PC-3 (cell line): Measurements from ENCODE around the gene CORO2B. TPM values are rescaled to one million over a fixed set of nuclear protein-coding genes. Genes with fewer than 3 reads are reported as not detected.

Experiments used
- ATAC-seq: fragments of 200-7000 bp; cut with Tn5 transposase; 2 replicates; pipeline ENCODE4 v1.9.1; 2020; ENCODE audit warnings: mild to moderate bottlenecking, moderate library complexity
- BruUV-seq: library from RNA; stranded (reverse); fragments of 400-500 nt; replicated peaks from 2 replicates; lab custom pipeline; 2021; lab: Mats Ljungman, UMichigan
- CTCF ChIA-PET: fragments of 300-600 bp; sonication (Branson Sonifier 250); formaldehyde crosslinking; loops from one replicate; lab custom pipeline; 2022; ENCODE audit warnings: antibody characterized with exemption; lab: Charles Lee
- POLR2A ChIA-PET: fragments of 300-600 bp; sonication (Branson Sonifier 250); formaldehyde crosslinking; loops from one replicate; lab custom pipeline; 2022; ENCODE audit warnings: antibody characterized with exemption; ENCODE audit not compliant: unreplicated experiment; lab: Charles Lee
- DNase-seq: peaks from one replicate; pipeline ENCODE4 v3.0.0-alpha.2; 2015
- H2AFZ ChIP-seq: fragments of 300-600 bp; sonication (generic); 2 replicates; pipeline ENCODE4 v1.6.0; 2016; ENCODE audit warnings: antibody characterized with exemption, low read length
- H3F3A ChIP-seq: fragments of 300-600 bp; sonication (generic); one replicate; pipeline ENCODE4 v1.6.0; 2017; ENCODE audit warnings: antibody characterized with exemption, low read length, control low read depth, mild to moderate bottlenecking; ENCODE audit not compliant: unreplicated experiment
- H3K27ac ChIP-seq: fragments of 300-600 bp; sonication (generic); 2 replicates; pipeline ENCODE4 v1.5.1; 2016; ENCODE audit warnings: mild to moderate bottlenecking, low read length
- H3K27me3 ChIP-seq: fragments of 300-600 bp; sonication (generic); 2 replicates; pipeline ENCODE4 v1.6.1; 2016; ENCODE audit warnings: low read length, mixed read lengths
- H3K36me3 ChIP-seq: fragments of 300-600 bp; sonication (generic); 2 replicates; pipeline ENCODE4 v1.6.1; 2016; ENCODE audit warnings: low read depth, mixed run types, low read length, mixed read lengths
- H3K4me1 ChIP-seq: fragments of 300-600 bp; sonication (generic); 2 replicates; pipeline ENCODE4 v1.5.1; 2016; ENCODE audit warnings: low read length; ENCODE audit not compliant: insufficient read depth
- H3K4me2 ChIP-seq: fragments of 300-600 bp; sonication (generic); 2 replicates; pipeline ENCODE4 v1.6.0; 2016; ENCODE audit warnings: low read length
- H3K4me3 ChIP-seq: fragments of 300-600 bp; sonication (generic); 2 replicates; pipeline ENCODE4 v1.5.1; 2016; ENCODE audit warnings: mild to moderate bottlenecking, low read length, mixed read lengths
- H3K79me2 ChIP-seq: fragments of 300-600 bp; sonication (generic); 2 replicates; pipeline ENCODE4 v1.6.1; 2017; ENCODE audit warnings: low read length, mixed read lengths
- H3K9ac ChIP-seq: fragments of 300-600 bp; sonication (generic); 2 replicates; pipeline ENCODE4 v1.6.0; 2016; ENCODE audit warnings: mild to moderate bottlenecking, low read length
- H3K9me2 ChIP-seq: fragments of 300-600 bp; sonication (generic); replicated peaks from 2 replicates; pipeline ENCODE4 v1.6.1; 2016; ENCODE audit warnings: mixed run types, low read length, mixed read lengths
- H3K9me3 ChIP-seq: fragments of 300-600 bp; sonication (generic); 2 replicates; pipeline ENCODE4 v1.6.1; 2016; ENCODE audit warnings: low read length, mixed read lengths
- H4K20me1 ChIP-seq: fragments of 300-600 bp; sonication (generic); 2 replicates; pipeline ENCODE4 v1.6.1; 2016; ENCODE audit warnings: low read length, mixed read lengths
- CTCF ChIP-seq: fragments of 300-600 bp; sonication (generic); conservative IDR thresholded peaks from 2 replicates; pipeline ENCODE4 v1.5.1; 2017; ENCODE audit warnings: antibody characterized with exemption, low read depth, mild to moderate bottlenecking, low read length
- EZH2 ChIP-seq: fragments of 300-600 bp; sonication (generic); IDR thresholded peaks from one replicate; pipeline ENCODE4 v1.6.1; 2017; ENCODE audit warnings: antibody characterized with exemption, mild to moderate bottlenecking, low read length; ENCODE audit not compliant: unreplicated experiment
- EZH2phosphoT487 ChIP-seq: fragments of 300-600 bp; sonication (generic); IDR thresholded peaks from 2 replicates; pipeline ENCODE4 v1.6.1; 2018; ENCODE audit warnings: mild to moderate bottlenecking, antibody characterized with exemption, low read length, borderline replicate concordance
- intact Hi-C: fragments of 100-400 bp; cut with micrococcal nuclease; formaldehyde crosslinking; loops from 2 replicates; pipeline ENCODE4 v1.9.0; 2023
- total RNA-seq: library from RNA; depleted of rRNA; stranded (reverse); fragments of >200 nt; gene quantifications from 2 replicates; pipeline ENCODE4 v1.2.3, GENCODE V29; 2014

The CORO2B gene
- total RNA-seq, 1 experiment from 2014 or later: 0.66 TPM

- intact Hi-C loops: no loop called here
- no peak overlapping the region for H3K27ac ChIP-seq
These were observed 72.3 kb downstream of the CORO2B start for GRCh38 chr15:68650901-68651709.

GRCh38 chr15:68651916-68652525 is 73.2 kb downstream of the CORO2B start:
- no peaks in the 10 kb centered on the region for H3K4me1 ChIP-seq
- no peaks in the 10 kb centered on the region for H3K79me2 ChIP-seq
- no peak for ATAC-seq
- no peak for DNase-seq
- CTCF ChIA-PET: no interaction called here
- no peak overlapping the region for H3K4me3 ChIP-seq
- no peak overlapping the region for H3K4me2 ChIP-seq
- H3F3A ChIP-seq: no peaks in the 10 kb centered on the region
- TF ChIP-seq EZH2phosphoT487 (no peak), EZH2 (no peak), CTCF (no peak)
- POLR2A ChIA-PET: no interaction called here
- no peak overlapping the region for H2AFZ ChIP-seq
- no peaks in the 10 kb centered on the region for H3K9me2 ChIP-seq
- no peaks in the 10 kb centered on the region for H3K36me3 ChIP-seq
- no peak overlapping the region for H3K9ac ChIP-seq
- BruUV-seq: no TSS peak
- no peaks in the 10 kb centered on the region for H3K9me3 ChIP-seq
- H3K27me3 ChIP-seq: no peaks in the 10 kb centered on the region
- intact Hi-C loops: no loop called here
- H4K20me1 ChIP-seq: no peaks in the 10 kb centered on the region
- no peak overlapping the region for H3K27ac ChIP-seq

More at GRCh38 chr15:68650901-68651709, 72.3 kb downstream of the CORO2B start:
- Histone ChIP-seq H4K20me1 (no peaks in the 10 kb centered on the region), H3K4me3 (no peak overlapping the region), H3K27me3 (no peaks in the 10 kb centered on the region), H3K9me2 (no peaks in the 10 kb centered on the region), H3F3A (no peaks in the 10 kb centered on the region), H3K4me1 (no peaks in the 10 kb centered on the region), H3K9ac (no peak overlapping the region), H3K4me2 (no peak overlapping the region), H3K36me3 (no peaks in the 10 kb centered on the region), H3K79me2 (no peaks in the 10 kb centered on the region), H3K9me3 (no peaks in the 10 kb centered on the region), H2AFZ (no peak overlapping the region)
- no TSS peak for BruUV-seq
- ChIA-PET POLR2A (no interaction called here), CTCF (no interaction called here)
- ATAC-seq: no peak
- DNase-seq: peak; percentile 35
- peak; percentile 76 for TF ChIP-seq CTCF
- TF ChIP-seq EZH2phosphoT487: no peak
